ENCODE measurements around the gene TPRG1L.

Gene TPRG1L

DNA sequence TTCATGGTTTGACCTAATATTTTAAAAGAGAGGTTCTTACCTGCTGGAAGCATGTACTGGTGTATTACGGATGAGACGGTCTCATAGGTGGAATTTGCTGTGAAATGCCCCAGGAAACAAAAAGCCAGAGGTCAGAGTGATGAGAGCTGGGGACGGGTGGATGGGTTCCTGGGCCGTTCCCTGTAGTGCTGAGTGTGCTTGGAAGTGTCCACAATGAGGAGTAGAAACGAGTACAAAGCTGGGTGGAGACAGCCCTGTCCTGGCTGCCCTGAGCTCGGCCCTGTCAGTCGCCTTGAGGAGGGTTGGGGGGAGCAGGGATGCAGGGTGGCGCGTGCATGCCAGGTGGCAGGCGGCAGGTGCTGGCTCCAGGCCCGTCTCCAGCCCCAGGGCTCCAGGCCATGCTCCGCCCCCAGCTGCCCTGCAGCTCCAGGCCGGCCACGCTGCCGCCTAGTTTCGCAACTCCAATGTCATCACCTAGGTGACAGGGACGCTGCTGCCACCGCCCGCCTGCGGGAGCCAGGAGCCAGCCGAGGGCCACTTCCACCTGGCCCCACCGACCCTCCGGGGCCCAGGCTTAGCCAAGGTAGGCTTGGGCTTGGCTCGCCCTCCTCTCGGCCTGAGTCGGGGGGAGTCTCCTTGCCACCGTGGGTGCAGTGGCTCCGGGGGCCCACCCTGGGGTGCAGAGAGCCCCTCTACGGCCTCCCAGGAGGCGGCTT, 43.9 kb downstream of the TPRG1L start:
- DNase-seq: no peak

DNA sequence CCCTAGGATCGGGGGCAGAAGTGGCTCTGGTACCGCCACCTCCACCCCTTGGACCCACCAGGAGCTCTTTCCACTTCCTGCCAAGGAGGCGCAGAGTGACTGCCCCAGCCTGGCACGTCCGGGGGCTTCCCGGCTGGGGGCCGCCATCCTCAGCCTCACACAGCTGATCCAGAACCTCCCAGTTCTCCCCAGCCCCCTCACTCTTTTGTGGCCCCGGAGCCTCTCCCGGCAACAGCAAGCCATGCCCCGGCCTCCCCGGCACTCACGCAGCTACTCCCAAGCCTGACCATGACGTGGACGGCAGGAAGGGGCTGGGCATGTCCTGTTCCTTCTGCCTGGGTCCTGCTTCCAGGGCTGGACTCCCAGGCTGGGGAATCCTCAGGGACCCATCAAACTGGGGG, 44.6 kb downstream of the TPRG1L start:
- DNase-seq: no peak

DNA sequence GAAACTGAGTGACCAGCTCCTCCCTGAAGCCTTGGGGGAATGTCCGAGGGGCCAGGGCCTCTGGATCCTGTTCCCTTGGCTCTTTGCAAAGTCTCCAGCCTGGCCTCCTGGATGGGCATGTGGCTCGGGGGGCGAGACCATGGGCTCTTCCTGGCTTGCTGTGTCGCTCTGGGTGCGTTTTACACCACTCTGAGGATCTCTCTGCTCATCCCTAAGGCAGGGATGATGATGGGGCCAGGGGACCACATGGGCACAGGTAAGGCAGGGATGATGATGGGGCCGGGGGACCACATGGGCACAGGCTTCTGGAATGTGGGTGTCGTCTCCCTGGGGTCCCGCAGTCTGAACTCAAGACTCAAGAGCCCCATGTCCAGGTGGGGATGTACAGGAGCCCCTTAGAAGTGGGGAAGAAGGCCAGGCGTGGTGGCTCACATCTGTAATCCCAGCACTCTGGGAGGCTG, 45.2 kb downstream of the TPRG1L start:
- no peak for DNase-seq

GRCh38 chr1:3670823-3671265, 46.0 kb downstream of the TPRG1L start:
- DNase-seq: no peak

- no peak for DNase-seq
These were observed 46.8 kb downstream of the TPRG1L start for GRCh38 chr1:3671371-3672180.

GRCh38 chr1:3672231-3672970, 47.6 kb downstream of the TPRG1L start:
- no peak for DNase-seq

DNA sequence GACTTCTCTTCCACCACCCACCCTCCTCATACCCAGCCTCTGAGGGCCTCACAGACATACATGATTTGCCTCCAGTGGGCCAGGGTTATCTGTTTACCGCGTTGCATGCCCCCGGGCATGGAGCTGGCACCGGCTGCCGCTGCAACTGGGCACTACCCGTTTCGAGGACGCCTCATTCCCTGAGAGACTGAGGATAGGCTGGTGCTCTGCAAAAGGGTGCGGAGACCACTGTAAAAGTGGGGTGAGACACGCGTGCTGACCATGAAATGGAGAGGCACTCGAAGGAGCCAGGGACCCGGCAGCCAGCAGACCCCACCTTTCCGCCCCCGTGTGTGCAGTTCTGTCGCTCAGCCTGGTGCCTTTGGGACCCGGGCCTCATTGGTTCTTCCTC, 48.2 kb downstream of the TPRG1L start:
- DNase-seq: no peak

DNA sequence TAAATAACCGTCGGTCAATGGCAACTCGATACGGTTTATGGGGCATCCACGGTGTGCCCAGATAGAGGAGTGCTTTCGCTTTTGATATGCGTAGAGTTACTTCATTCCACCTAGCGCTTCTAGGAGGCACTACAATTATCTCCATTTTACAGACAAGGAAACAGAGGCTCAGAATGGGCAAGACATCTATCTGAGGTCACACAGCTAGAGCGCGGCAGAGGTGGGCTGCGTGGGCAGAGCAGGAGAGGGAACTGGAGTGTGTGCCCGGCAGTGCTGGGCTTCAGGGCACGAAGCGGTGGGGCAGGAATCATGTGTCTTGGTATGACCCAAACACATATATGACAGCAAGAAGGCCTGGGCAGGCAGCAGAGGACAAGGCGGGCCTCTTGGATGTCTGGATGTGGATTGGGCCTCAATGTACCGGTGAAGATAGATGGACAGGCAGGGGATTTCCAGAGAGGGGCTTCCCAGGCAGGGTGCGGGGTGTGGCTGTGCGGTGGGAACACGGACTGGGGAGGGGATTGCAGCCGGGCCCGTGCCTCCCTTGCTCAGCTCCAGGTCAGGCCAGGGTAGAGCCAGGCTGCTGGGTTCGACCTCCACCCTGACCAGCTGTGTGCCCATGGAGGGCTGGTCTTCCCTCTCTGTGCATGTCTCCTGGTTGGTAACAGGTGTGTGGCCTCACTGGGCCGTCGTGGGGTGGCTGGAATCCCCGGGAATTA, 48.7 kb downstream of the TPRG1L start:
- DNase-seq: no peak

DNA sequence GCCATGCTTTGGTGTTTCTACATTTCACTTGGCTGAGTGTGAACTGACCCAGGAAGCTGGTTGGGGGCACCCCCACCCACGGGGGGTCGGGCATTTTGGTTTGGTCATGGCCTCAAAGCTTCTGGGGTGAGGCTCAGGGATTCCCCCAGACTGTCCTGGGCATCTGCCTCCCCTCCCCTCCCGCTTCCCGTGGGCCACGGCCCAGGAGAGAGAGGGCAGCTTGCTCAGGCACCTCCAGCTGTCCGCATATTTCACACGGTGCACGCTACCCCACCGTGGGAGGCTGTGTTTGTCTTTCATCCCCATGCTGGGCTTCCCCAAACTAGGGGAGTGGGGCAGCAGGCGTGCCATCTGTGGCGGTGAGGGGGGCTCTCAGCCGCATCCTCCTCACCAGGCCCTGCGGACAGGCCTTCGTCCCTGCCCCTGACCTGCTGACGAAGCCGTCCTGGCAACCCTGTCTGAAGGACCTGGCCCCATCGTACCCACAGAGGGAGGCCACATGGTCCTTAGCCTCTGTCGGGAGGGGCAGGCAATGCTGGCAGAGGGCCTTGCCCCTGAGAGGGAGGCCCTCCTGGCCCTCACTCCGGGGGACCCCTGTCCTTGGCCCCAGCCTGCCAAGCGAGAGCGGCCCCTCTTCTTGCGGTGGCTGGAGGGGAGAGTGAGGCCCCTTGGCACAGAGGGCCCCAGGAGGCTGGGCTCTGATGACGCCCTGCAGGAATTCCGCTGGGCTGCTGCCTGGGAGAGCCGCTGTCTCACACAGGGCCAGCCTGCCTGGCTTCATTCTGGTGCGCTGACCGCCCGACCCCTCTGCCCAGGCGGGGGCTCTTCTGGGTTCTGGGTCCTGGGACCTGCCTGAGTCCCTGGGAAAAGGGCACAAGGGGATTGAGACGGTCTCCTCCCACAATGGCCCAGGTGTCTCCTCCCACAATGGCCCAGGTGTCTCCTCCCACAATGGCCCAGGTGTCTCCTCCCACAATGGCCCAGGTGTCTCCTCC, 49.6 kb downstream of the TPRG1L start:
- no peak for DNase-seq

GRCh38 chr1:3675436-3675835, 50.6 kb downstream of the TPRG1L start:
- DNase-seq: no peak

DNA sequence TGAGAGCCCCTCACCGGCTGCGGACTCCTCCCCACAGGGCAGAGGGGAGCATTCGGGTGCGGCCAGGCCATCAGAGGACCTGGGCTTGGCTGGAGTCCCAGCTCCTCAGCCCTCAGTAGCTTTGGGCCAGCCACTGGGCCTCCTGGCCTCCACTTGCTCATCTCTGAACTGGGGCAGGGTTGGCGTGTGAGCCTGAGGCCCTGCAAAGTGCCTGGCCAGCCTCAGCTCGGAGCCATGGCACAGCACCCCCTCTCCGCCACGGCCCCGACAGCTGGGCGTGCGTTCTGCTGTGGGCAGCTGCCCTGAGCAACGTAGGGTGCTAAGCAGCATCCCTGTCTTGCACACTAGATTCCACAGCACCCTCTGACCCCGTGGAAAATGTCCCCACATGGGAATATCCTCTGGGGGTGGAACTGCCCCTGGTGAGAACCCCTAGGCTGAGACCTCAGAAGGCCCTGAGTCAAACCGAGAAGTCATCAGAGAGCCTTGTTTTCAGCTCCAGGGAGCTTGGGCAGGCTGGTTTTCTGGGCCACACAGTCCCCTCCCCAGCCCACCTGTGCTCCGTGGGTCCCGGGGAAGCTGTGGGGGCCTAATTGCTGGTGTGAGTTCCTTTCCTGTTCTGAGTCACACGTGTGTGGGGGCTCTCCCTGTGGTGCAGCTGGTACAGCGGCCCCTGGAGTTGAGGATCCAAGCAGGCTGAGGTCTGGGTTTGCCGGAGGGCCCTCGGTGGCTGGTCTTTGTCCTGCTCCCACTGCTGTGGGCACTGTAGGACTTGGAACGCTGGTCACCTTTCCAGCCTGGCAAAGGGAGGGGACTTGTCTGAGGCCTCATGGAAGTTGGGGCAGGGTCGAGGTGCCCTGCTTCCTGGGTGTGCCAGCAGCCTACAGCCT, 52.0 kb downstream of the TPRG1L start:
- peak; percentile 13 to 21 for DNase-seq

DNA sequence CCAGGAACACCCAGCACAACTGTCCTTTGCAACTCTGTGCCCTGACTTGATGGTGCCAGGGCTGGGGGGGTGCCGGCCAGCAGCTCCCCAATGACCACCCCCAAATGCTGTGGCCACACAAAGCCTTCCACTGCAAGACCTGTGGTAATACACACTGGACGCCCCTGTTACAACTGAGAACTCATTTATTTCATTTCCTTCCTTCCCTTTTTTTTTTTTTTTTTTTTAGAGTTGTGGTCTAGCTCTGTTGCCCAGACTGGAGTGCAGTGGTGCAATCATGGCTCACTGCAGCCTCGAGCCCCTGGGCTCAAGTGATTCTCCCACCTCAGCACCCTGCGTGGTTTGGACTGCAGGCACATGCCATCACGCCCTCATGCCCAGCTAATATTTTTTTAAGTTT, 52.7 kb downstream of the TPRG1L start:
- no peak for DNase-seq

DNA sequence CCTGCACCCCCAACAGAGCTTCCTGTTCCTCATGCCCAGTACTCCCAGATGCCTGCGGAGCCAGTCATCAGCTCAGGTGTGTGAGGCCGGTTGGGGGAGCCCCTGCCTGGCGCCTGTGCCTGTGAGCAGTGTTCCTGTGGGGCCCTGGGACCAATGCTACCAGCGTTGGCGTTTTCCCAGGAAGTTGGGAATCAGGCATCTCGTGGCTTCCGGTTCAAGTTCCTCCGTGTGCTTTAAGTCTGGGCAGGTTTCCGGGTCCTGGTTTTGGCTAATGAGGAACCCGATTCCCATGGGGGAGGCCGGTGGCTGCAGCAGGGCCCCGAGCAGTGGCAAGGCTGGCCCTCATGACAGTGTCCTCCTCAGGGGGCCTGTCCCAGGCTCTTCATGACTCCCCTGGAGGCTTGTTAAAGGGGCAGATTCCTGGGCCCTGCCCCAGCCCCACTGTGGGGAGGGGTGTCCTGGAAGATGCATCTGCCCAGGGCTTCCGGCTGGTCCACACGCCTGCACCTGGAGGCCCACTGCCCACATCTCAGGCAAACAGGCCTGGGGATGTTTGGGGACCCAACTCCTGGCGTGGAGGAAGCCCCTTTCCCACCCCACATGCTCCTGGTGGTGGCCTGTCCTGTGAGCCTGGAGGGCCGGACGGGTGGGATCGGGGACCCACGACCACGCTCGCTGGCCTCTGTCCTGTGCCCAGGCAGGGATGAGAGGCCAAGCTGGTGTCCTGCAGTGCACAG, 53.7 kb downstream of the TPRG1L start:
- no peak for DNase-seq

DNA sequence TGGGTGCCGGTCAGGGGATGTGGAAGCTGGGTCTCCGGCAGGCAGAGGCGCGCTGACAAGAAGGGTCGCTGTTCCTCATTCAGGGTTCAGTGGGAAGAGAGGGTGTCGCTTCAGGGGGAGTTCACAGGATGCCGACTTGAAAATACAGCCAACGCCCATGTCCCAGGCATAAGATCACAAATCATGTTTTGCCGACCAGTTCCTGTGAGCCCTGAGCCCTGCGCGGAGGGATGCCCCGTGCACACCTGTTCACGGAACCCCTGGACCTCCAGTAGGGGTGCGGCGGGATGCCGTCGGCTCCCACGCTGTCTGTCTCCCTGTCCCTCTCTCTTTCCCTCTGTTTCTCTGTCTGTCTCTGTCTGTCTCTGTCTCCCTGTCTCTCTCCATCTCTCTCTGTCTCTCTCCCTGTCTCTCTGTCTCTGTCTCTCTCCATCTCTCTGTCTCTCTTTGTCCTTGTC, 54.3 kb downstream of the TPRG1L start:
- no peak for DNase-seq
